K562 (cell line): ENCODE results near the gene ZFP82. TPM values are rescaled to one million over a fixed set of nuclear protein-coding genes. Genes with fewer than 3 reads are reported as not detected.

Experiments used
- ADNP ChIP-seq: fragments of 200-800 bp; sonication (Bioruptor generic); IDR thresholded peaks from 2 replicates; pipeline ENCODE4 v1.6.1; 2016; ENCODE audit warnings: missing genetic modification characterization, missing compliant biosample characterization
- CXXC5 ChIP-seq: fragments of 250-450 bp; sonication (Bioruptor Pico); IDR thresholded peaks from 2 replicates; pipeline ENCODE4 v1.8.0; 2022; ENCODE audit warnings: inconsistent platforms, mild to moderate bottlenecking, moderate library complexity
- EGR1 ChIP-seq: fragments of 450-650 bp; conservative IDR thresholded peaks from 2 replicates; pipeline ENCODE4 v1.6.1; 2017; ENCODE audit warnings: mild to moderate bottlenecking
- EP400 ChIP-seq: fragments of 450-650 bp; IDR thresholded peaks from 2 replicates; pipeline ENCODE4 v1.6.1; 2017; ENCODE audit warnings: antibody characterized with exemption, mild to moderate bottlenecking, moderate library complexity
- EZH2 ChIP-seq: IDR thresholded peaks from 2 replicates; pipeline ENCODE4 v1.6.1; 2012; ENCODE audit warnings: low read depth, mild to moderate bottlenecking, inconsistent platforms, low read length, borderline replicate concordance
- FIP1L1 ChIP-seq: fragments of 200-400 bp; formaldehyde crosslinking; IDR thresholded peaks from 2 replicates; pipeline ENCODE4 v1.6.1; 2018; ENCODE audit warnings: mild to moderate bottlenecking, low read depth, low read length; ENCODE audit not compliant: poor library complexity, severe bottlenecking
- JUN ChIP-seq, 2 experiments: sonication (generic) in 1 of 2; formaldehyde crosslinking in 1 of 2; IDR thresholded peaks; 2 replicates each; pipeline versions ENCODE4 v1.6.1 to v1.8.0; 2012 to 2022; ENCODE audit warnings: borderline replicate concordance in 2 of 2, mild to moderate bottlenecking in 2 of 2, improper control_type of control experiment in 1 of 2, low read depth in 1 of 2, low read length in 1 of 2, missing genetic modification reagents in 1 of 2
- L3MBTL2 ChIP-seq: fragments of 450-650 bp; IDR thresholded peaks from 2 replicates; pipeline ENCODE4 v1.6.1; 2016; ENCODE audit warnings: mild to moderate bottlenecking, moderate library complexity
- NFRKB ChIP-seq: fragments of 450-650 bp; IDR thresholded peaks from 2 replicates; pipeline ENCODE4 v1.6.1; 2016; ENCODE audit warnings: low read depth
- NR3C1 ChIP-seq: sonication (generic); formaldehyde crosslinking; IDR thresholded peaks from 2 replicates; pipeline ENCODE4 v1.8.1; 2022; ENCODE audit warnings: missing genetic modification reagents
- PHF8 ChIP-seq: fragments of 200-600 bp; sonication (generic); IDR thresholded peaks from 2 replicates; pipeline ENCODE4 v1.6.1; 2012; ENCODE audit warnings: mixed run types, mild to moderate bottlenecking, inconsistent platforms, low read length, moderate library complexity, borderline replicate concordance
- POLR2G ChIP-seq: fragments of 200-400 bp; formaldehyde crosslinking; IDR thresholded peaks from 2 replicates; pipeline ENCODE4 v1.6.1; 2017; ENCODE audit warnings: low read depth, mild to moderate bottlenecking, antibody characterized with exemption, low read length, moderate library complexity
- POLR2H ChIP-seq: IDR thresholded peaks from 2 replicates; pipeline ENCODE4 v1.6.1; 2016; ENCODE audit warnings: missing genetic modification characterization, low read depth, mild to moderate bottlenecking, control low read depth, missing compliant biosample characterization, moderate library complexity
- SRSF9 ChIP-seq: fragments of 200-400 bp; formaldehyde crosslinking; IDR thresholded peaks from 2 replicates; pipeline ENCODE4 v1.6.1; 2017; ENCODE audit warnings: low read depth, low read length, borderline replicate concordance
- TBL1XR1 ChIP-seq, 2 experiments: IDR thresholded peaks; 2 replicates each; pipeline ENCODE4 v1.6.1; 2012; ENCODE audit warnings: improper control_type of control experiment in 2 of 2, low read length in 2 of 2, mild to moderate bottlenecking in 1 of 2
- TBP ChIP-seq: optimal IDR thresholded peaks from 2 replicates; pipeline ENCODE3; 2011; ENCODE audit warnings: low read depth, low read length, improper control_type of control experiment
- TOE1 ChIP-seq, 2 experiments: fragments of 450-650 bp in 1 of 2; sonication (generic) in 1 of 2; formaldehyde crosslinking in 1 of 2; IDR thresholded peaks; 2 replicates each; pipeline versions ENCODE4 v1.7.1 to v1.8.0; 2016 to 2022; ENCODE audit warnings: borderline replicate concordance in 2 of 2, mild to moderate bottlenecking in 2 of 2, antibody characterized with exemption in 1 of 2, inconsistent platforms in 1 of 2, low read depth in 1 of 2, missing genetic modification reagents in 1 of 2, moderate library complexity in 1 of 2
- ZFX ChIP-seq: sonication (generic); formaldehyde crosslinking; IDR thresholded peaks from 2 replicates; pipeline ENCODE4 v1.8.0; 2022; ENCODE audit warnings: mild to moderate bottlenecking, missing genetic modification reagents, moderate library complexity
- ZNF551 ChIP-seq: fragments of 250-450 bp; sonication (Bioruptor Pico); IDR thresholded peaks from 2 replicates; pipeline ENCODE4 v1.5.0; 2021; ENCODE audit warnings: mild to moderate bottlenecking, moderate library complexity
- ZNF668 ChIP-seq: fragments of 250-450 bp; sonication (Bioruptor Pico); IDR thresholded peaks from 2 replicates; pipeline ENCODE4 v1.8.0; 2022; ENCODE audit warnings: mild to moderate bottlenecking, inconsistent platforms
- polyA plus RNA-seq, 8 experiments: library from polyadenylated mRNA; depleted of rRNA in 4 of 8; stranded (reverse) in 5 of 8; unstranded in 3 of 8; fragments of >200 nt; fragmentation: Nextera tagmentation in 2 of 8; fragmentation: Illumina TruSeq in 1 of 8; extraction: Ambion mirVana in 2 of 8; extraction: Trizol in 1 of 8; gene quantifications; 2 replicates each; pipeline versions ENCODE4 v1.2.1 to v1.2.3, GENCODE V29; 2011 to 2014; ENCODE audit warnings: inconsistent platforms in 1 of 8, missing spikeins in 1 of 8
- total RNA-seq, 7 experiments: library from RNA; depleted of rRNA in 6 of 7; stranded (reverse); fragments of >200 nt in 6 of 7; fragmentation: Illumina TruSeq in 2 of 7; extraction: Trizol in 2 of 7; gene quantifications; 2 replicates each; pipeline versions ENCODE4 v1.2.1 to v1.2.3, GENCODE V29; 2011 to 2021; ENCODE audit warnings: low replicate concordance in 1 of 7
- TF ChIP-seq, protein P1 (sequence below), 3 experiments: fragments of 200-800 bp in 1 of 3; fragments of 250-450 bp in 1 of 3; fragments of 450-650 bp in 1 of 3; sonication (Bioruptor Pico) in 1 of 3; sonication (Bioruptor generic) in 1 of 3; formaldehyde crosslinking in 1 of 3; IDR thresholded peaks; 2 replicates each; pipeline versions ENCODE4 v1.6.1 to v1.8.0; 2016 to 2022; ENCODE audit warnings: mild to moderate bottlenecking in 2 of 3, missing genetic modification characterization in 2 of 3, missing compliant biosample characterization in 1 of 3, moderate library complexity in 1 of 3

The ZFP82 gene
- total and polyA plus RNA-seq, 9 of the 15 experiments (the other 6 are each of a cell fraction or from before 2014, with no cell fraction given): 2.2 to 7.0 (median 3.0) TPM

- peak; percentile 23 for TF ChIP-seq FIP1L1
- TF ChIP-seq ZNF551 (CRISPR knock-in tag): no peak
- TF ChIP-seq EGR1: peak; percentile 49
- TF ChIP-seq POLR2G: peak; percentile 87
- peak; percentile 32; the same call in 1 of the 2 replicates for TF ChIP-seq ZFX
- 0 out of 2 replicates have a peak, but pooled peaks have one; percentile 33 for TF ChIP-seq POLR2H
- no peak for TF ChIP-seq JUN (IDR thresholded peaks at IDR 0.05; ENCODE audit: borderline replicate concordance, low read depth, low read length)
- no peak for TF ChIP-seq JUN (CRISPR knock-in tag; IDR thresholded peaks at IDR 0.05; ENCODE audit: borderline replicate concordance)
- peak; percentile 41; the same call in 1 of the 2 replicates for TF ChIP-seq EP400
- no peak for TF ChIP-seq ZNF668 (CRISPR knock-in tag)
- no peak for TF ChIP-seq TBL1XR1 (IDR thresholded peaks at IDR 0.05; ENCODE audit: low read length in 2 of 2)
- TF ChIP-seq L3MBTL2: peak; percentile 64
- no peak for TF ChIP-seq SRSF9
- 0 out of 2 replicates have a peak, but pooled peaks have one; percentile 48 for TF ChIP-seq ADNP
- peak; percentile 61 for TF ChIP-seq PHF8
- TF ChIP-seq NR3C1 (CRISPR knock-in tag): no peak
- no peak for TF ChIP-seq TOE1 (IDR thresholded peaks at IDR 0.05; ENCODE audit: borderline replicate concordance)
- TF ChIP-seq TOE1 (CRISPR knock-in tag; IDR thresholded peaks at IDR 0.05; ENCODE audit: borderline replicate concordance, low read depth): no peak
- TF ChIP-seq EZH2: no peak
- TF ChIP-seq NFRKB: no peak
- TF ChIP-seq CXXC5 (CRISPR knock-in tag): peak; percentile 83
- TF ChIP-seq, protein P1, sequence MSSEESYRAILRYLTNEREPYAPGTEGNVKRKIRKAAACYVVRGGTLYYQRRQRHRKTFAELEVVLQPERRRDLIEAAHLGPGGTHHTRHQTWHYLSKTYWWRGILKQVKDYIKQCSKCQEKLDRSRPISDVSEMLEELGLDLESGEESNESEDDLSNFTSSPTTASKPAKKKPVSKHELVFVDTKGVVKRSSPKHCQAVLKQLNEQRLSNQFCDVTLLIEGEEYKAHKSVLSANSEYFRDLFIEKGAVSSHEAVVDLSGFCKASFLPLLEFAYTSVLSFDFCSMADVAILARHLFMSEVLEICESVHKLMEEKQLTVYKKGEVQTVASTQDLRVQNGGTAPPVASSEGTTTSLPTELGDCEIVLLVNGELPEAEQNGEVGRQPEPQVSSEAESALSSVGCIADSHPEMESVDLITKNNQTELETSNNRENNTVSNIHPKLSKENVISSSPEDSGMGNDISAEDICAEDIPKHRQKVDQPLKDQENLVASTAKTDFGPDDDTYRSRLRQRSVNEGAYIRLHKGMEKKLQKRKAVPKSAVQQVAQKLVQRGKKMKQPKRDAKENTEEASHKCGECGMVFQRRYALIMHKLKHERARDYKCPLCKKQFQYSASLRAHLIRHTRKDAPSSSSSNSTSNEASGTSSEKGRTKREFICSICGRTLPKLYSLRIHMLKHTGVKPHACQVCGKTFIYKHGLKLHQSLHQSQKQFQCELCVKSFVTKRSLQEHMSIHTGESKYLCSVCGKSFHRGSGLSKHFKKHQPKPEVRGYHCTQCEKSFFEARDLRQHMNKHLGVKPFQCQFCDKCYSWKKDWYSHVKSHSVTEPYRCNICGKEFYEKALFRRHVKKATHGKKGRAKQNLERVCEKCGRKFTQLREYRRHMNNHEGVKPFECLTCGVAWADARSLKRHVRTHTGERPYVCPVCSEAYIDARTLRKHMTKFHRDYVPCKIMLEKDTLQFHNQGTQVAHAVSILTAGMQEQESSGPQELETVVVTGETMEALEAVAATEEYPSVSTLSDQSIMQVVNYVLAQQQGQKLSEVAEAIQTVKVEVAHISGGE (CRISPR knock-in tag; IDR thresholded peaks at IDR 0.05): 0 out of 6 replicates have a peak, but pooled peaks of 1 of the 3 experiments have one; percentile 27
- TF ChIP-seq TBP: peak; percentile 29
These were observed at the start of gene ZFP82 (continued) for GRCh38 chr19:36418287-36419001.
